Mesenchymal stem cell (in vitro differentiated cells and primary cell): ENCODE results near the gene COMMD2.
A peak's percentile ranks its signal among the peaks of the same experiment; 100 is the strongest.

Experiments used
- DNase-seq: peaks from one replicate; pipeline ENCODE4 v3.0.0-alpha.2; 2013
- H2AFZ ChIP-seq: one replicate; pipeline ENCODE4 v1.6.1; 2013; ENCODE audit warnings: low read depth, mild to moderate bottlenecking, control low read depth, inconsistent platforms, low read length, moderate library complexity
- H2AK5ac ChIP-seq: 2 replicates; pipeline ENCODE4 v1.6.1; 2013; ENCODE audit warnings: low read length, moderate library complexity, mild to moderate bottlenecking, inconsistent platforms; ENCODE audit not compliant: severe bottlenecking
- H2BK120ac ChIP-seq: one replicate; pipeline ENCODE4 v1.6.1; 2013; ENCODE audit warnings: low read depth, mild to moderate bottlenecking, inconsistent platforms, low read length, moderate library complexity
- H2BK12ac ChIP-seq, 2 experiments: one replicate each; pipeline ENCODE4 v1.6.1; 2013; ENCODE audit warnings: inconsistent platforms in 2 of 2, low read length in 2 of 2, mild to moderate bottlenecking in 2 of 2, moderate library complexity in 2 of 2, control low read depth in 1 of 2
- H2BK15ac ChIP-seq: one replicate; pipeline ENCODE4 v1.6.1; 2013; ENCODE audit warnings: mild to moderate bottlenecking, low read depth, inconsistent platforms; ENCODE audit not compliant: poor library complexity, severe bottlenecking
- H2BK5ac ChIP-seq: 2 replicates; pipeline ENCODE4 v1.6.1; 2013; ENCODE audit warnings: low read depth, mild to moderate bottlenecking, low read length, control low read depth, inconsistent platforms; ENCODE audit not compliant: poor library complexity, severe bottlenecking
- H3K14ac ChIP-seq, 2 experiments: one replicate each; pipeline ENCODE4 v1.6.1; 2013; ENCODE audit warnings: inconsistent platforms in 2 of 2, low read length in 2 of 2, control low read depth in 1 of 2, mild to moderate bottlenecking in 1 of 2, moderate library complexity in 1 of 2
- H3K18ac ChIP-seq, 2 experiments: one replicate each; pipeline ENCODE4 v1.6.1; 2013; ENCODE audit warnings: inconsistent platforms in 2 of 2, low read length in 2 of 2, control low read depth in 1 of 2, low read depth in 1 of 2, mild to moderate bottlenecking in 1 of 2
- H3K23ac ChIP-seq, 2 experiments: one replicate each; pipeline ENCODE4 v1.6.1; 2013; ENCODE audit warnings: inconsistent platforms in 2 of 2, low read length in 2 of 2, mild to moderate bottlenecking in 2 of 2, moderate library complexity in 2 of 2, control low read depth in 1 of 2
- H3K27ac ChIP-seq: 2 replicates; pipeline ENCODE4 v1.5.1; 2013; ENCODE audit warnings: mild to moderate bottlenecking, moderate library complexity, low read length, control low read depth, inconsistent platforms; ENCODE audit not compliant: poor library complexity, severe bottlenecking
- H3K27me3 ChIP-seq, 2 experiments: 2 replicates each; pipeline versions ENCODE4 v1.6.1 to v1.7.0; 2013; ENCODE audit warnings: low read length in 2 of 2, mild to moderate bottlenecking in 2 of 2, moderate library complexity in 2 of 2, control low read depth in 1 of 2, inconsistent platforms in 1 of 2; ENCODE audit not compliant: control insufficient read depth in 1 of 2, insufficient read depth in 1 of 2
- H3K36me3 ChIP-seq, 2 experiments: 2 replicates each; pipeline versions ENCODE4 v1.6.1 to v1.7.0; 2013; ENCODE audit warnings: low read length in 2 of 2, control low read depth in 1 of 2, inconsistent platforms in 1 of 2, low read depth in 1 of 2, mild to moderate bottlenecking in 1 of 2; ENCODE audit not compliant: insufficient read depth in 2 of 2, control insufficient read depth in 1 of 2
- H3K4ac ChIP-seq, 2 experiments: one replicate each; pipeline ENCODE4 v1.6.1; 2013; ENCODE audit warnings: inconsistent platforms in 2 of 2, low read length in 2 of 2, mild to moderate bottlenecking in 2 of 2, moderate library complexity in 2 of 2, control low read depth in 1 of 2, low read depth in 1 of 2
- H3K4me1 ChIP-seq: 2 replicates; pipeline ENCODE4 v1.6.1; 2013; ENCODE audit warnings: low read depth, low read length, control low read depth; ENCODE audit not compliant: control insufficient read depth, insufficient read depth
- H3K4me2 ChIP-seq: 2 replicates; pipeline ENCODE4 v1.6.1; 2013; ENCODE audit warnings: low read length, mild to moderate bottlenecking, inconsistent platforms; ENCODE audit not compliant: poor library complexity, severe bottlenecking
- H3K4me3 ChIP-seq, 2 experiments: 2 replicates each; pipeline versions ENCODE4 v1.5.1 to v1.7.0; 2013; ENCODE audit warnings: low read length in 2 of 2, mild to moderate bottlenecking in 2 of 2, control low read depth in 1 of 2, low read depth in 1 of 2; ENCODE audit not compliant: insufficient read depth in 1 of 2
- H3K79me1 ChIP-seq: replicated peaks from 2 replicates; pipeline ENCODE4 v1.6.1; 2013; ENCODE audit warnings: mild to moderate bottlenecking, control low read depth, low read length, inconsistent platforms; ENCODE audit not compliant: poor library complexity, severe bottlenecking
- H3K9ac ChIP-seq: 2 replicates; pipeline ENCODE4 v1.7.0; 2013; ENCODE audit warnings: mild to moderate bottlenecking, low read length, moderate library complexity
- H3K9me3 ChIP-seq: 2 replicates; pipeline ENCODE4 v1.7.0; 2013; ENCODE audit warnings: mild to moderate bottlenecking, low read length; ENCODE audit not compliant: control insufficient read depth
- H4K8ac ChIP-seq: one replicate; pipeline ENCODE4 v1.6.1; 2013; ENCODE audit warnings: inconsistent platforms, mild to moderate bottlenecking, low read length, moderate library complexity
- H4K91ac ChIP-seq: one replicate; pipeline ENCODE4 v1.6.1; 2013; ENCODE audit warnings: mild to moderate bottlenecking, low read length, inconsistent platforms
- WGBS: methylation state at CpG from one replicate; pipeline ENCODE4 v1.1.7; 2013; ENCODE audit warnings: mixed read lengths; 5-methylcytosine and 5-hydroxymethylcytosine counted together

Gene COMMD2

DNA sequence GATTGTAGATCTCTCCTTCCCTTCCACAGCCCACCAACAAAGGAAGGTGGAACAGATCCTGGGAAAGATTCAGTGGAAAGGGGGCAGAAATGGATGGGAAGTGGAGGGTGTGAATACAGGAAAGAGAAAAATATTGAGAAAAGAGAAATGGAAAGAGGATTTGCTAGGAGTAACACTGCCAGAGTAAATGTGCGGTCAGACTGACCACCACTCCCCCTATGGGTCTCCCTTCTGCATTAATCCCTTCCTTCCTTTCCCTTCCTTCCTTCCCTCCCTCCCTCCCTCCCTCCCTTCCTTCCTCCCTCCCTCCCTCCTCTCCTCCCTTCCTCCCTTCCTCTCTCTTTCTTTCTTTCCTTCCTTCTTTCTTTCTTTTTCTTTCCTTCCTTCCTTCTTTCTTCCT lies 12.0 kb upstream of the COMMD2 start:
- Histone ChIP-seq H2BK12ac (no peak overlapping the region), H3K14ac (no peak overlapping the region), H4K8ac (no peak overlapping the region), H2BK120ac (no peak overlapping the region), H2AK5ac (no peak overlapping the region), H3K79me1 (no peaks in the 10 kb centered on the region), H3K4ac (no peak overlapping the region), H4K91ac (no peak overlapping the region), H2BK15ac (no peak overlapping the region), H3K4me2 (no peak overlapping the region), H3K9me3 (no peaks in the 10 kb centered on the region), H2BK5ac (no peak overlapping the region), H3K27ac (no peak overlapping the region), H2AFZ (no peak overlapping the region), H3K23ac (no peak overlapping the region), H3K36me3 (no peaks in the 10 kb centered on the region), H3K18ac (no peak overlapping the region), H3K4me3 (no peak overlapping the region), H3K27me3 (peaks cover 9 to 18% of the 10 kb centered on the region in 2 experiments), H3K9ac (no peak overlapping the region), H3K4me1 (no peaks in the 10 kb centered on the region)
- 50% methylated on average over 1 of the region's 1 CpG for WGBS
- DNase-seq: no peak

DNA sequence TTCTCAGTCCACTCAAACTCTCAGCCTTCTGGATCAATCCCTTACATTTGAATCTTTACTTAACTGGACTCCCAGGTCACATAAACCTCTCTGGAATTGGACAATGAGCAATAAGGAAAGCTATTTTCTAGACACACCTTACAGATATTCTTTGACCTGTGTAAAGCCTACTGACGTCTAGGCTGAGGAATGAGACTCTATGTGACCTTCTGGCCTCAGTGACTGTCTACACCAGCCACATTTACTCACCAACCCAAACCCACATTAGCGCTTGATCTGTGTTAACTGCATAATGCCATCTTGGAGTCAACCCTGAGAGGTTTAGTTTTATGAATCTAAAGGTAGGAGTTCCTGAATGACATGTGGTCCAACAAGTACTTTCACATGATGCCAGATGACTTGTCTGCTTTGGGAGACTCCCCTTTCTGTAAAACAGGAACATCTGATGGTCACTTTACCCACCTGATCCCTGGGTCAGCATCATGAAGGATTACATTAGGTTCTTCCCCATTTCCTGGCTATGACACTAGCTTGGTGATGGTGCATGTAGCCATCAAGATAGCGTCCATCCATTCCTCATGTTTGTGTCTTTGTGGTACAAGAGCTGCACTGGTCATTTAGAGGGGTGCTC lies 11.4 kb upstream of the COMMD2 start:
- no peak overlapping the region for H3K27ac ChIP-seq
- no peak overlapping the region for H2AK5ac ChIP-seq
- H2BK5ac ChIP-seq: no peak overlapping the region
- no peaks in the 10 kb centered on the region for H3K9me3 ChIP-seq
- no peak overlapping the region for H3K23ac ChIP-seq
- H3K9ac ChIP-seq: no peak overlapping the region
- H2BK12ac ChIP-seq: no peak overlapping the region
- H2BK15ac ChIP-seq: no peak overlapping the region
- peak overlapping the region in 1 of 2 experiments; percentile 23 for H3K18ac ChIP-seq
- no peak overlapping the region for H3K14ac ChIP-seq
- H3K4ac ChIP-seq: no peak overlapping the region
- no peaks in the 10 kb centered on the region for H3K36me3 ChIP-seq
- no peak overlapping the region for H4K8ac ChIP-seq
- DNase-seq: no peak
- no peak overlapping the region for H3K4me2 ChIP-seq
- no peak overlapping the region for H2BK120ac ChIP-seq
- H3K4me1 ChIP-seq: no peaks in the 10 kb centered on the region
- no peak overlapping the region for H3K4me3 ChIP-seq
- H3K79me1 ChIP-seq: no peaks in the 10 kb centered on the region
- peaks cover 9 to 18% of the 10 kb centered on the region in 2 experiments for H3K27me3 ChIP-seq
- no peak overlapping the region for H2AFZ ChIP-seq
- H4K91ac ChIP-seq: no peak overlapping the region
- WGBS: 78% methylated on average over 3 of the region's 3 CpGs

DNA sequence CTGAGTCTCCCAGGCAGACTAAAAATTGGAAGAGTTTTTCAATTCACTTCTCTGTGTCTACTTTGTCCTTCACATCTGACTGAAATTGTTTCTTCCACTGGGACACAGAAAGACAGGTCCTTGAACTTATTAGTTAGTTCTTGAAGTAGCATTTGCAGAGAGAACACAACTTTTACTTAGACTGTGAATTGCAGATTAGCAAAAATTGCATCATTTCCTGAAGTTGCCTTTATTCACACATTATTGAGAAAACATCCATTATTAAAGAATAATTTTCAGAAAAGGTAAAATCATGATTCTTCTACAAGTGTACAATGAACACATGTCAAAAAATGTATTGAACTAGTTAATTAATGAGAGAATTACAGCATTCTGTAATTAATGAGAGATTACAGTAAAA lies 1.4 kb upstream of the COMMD2 start:
- Histone ChIP-seq H3K14ac (no peak overlapping the region), H3K4me3 (no peak overlapping the region), H3K27me3 (no peaks in the 10 kb centered on the region), H2BK5ac (no peak overlapping the region), H3K9me3 (no peaks in the 10 kb centered on the region), H3K18ac (no peak overlapping the region), H4K91ac (no peak overlapping the region), H2AFZ (no peak overlapping the region), H3K27ac (no peak overlapping the region), H3K4me1 (peaks cover 2% of the 10 kb centered on the region), H3K4me2 (no peak overlapping the region), H2BK120ac (no peak overlapping the region), H3K79me1 (peaks cover 7% of the 10 kb centered on the region), H3K23ac (no peak overlapping the region), H3K4ac (no peak overlapping the region), H3K9ac (no peak overlapping the region), H3K36me3 (peaks cover 0 to 20% of the 10 kb centered on the region in 2 experiments), H2BK12ac (no peak overlapping the region), H4K8ac (no peak overlapping the region), H2AK5ac (no peak overlapping the region), H2BK15ac (no peak overlapping the region)
- no peak for DNase-seq

DNA sequence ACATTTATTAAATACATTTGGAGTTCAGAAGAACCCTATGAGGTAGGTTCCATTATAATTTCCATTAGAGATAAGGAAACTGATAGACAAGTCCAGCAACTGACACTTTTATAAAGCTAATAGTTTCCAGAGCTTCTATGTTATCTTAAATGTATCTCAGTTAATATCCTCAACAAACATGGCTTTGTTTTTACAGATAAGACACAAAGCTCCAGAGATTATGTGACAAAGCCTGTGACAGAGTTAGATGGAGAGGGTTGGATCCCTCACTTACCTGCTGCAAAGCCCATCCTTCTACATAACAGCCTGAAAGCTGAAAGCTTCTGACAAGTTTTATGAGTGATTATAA lies 473 bp upstream of the COMMD2 start:
- Histone ChIP-seq H2BK5ac (no peak overlapping the region), H2AFZ (no peak overlapping the region), H3K27ac (no peak overlapping the region), H3K27me3 (no peaks in the 10 kb centered on the region), H3K23ac (no peak overlapping the region), H3K18ac (no peak overlapping the region), H3K79me1 (peaks cover 9% of the 10 kb centered on the region), H4K91ac (no peak overlapping the region), H3K4me2 (no peak overlapping the region), H3K36me3 (peaks cover 0 to 29% of the 10 kb centered on the region in 2 experiments), H3K9me3 (no peaks in the 10 kb centered on the region), H2AK5ac (no peak overlapping the region), H3K4me1 (peaks cover 2% of the 10 kb centered on the region), H2BK15ac (no peak overlapping the region), H3K9ac (peak overlapping the region; percentile 98), H2BK120ac (no peak overlapping the region), H2BK12ac (no peak overlapping the region), H3K14ac (no peak overlapping the region), H4K8ac (peak overlapping the region; percentile 7), H3K4ac (no peak overlapping the region), H3K4me3 (peak overlapping the region in 1 of 2 experiments; percentile 99)
- no peak for DNase-seq
